Measurements from ENCODE around the gene ALK.

The ALK gene

DNA sequence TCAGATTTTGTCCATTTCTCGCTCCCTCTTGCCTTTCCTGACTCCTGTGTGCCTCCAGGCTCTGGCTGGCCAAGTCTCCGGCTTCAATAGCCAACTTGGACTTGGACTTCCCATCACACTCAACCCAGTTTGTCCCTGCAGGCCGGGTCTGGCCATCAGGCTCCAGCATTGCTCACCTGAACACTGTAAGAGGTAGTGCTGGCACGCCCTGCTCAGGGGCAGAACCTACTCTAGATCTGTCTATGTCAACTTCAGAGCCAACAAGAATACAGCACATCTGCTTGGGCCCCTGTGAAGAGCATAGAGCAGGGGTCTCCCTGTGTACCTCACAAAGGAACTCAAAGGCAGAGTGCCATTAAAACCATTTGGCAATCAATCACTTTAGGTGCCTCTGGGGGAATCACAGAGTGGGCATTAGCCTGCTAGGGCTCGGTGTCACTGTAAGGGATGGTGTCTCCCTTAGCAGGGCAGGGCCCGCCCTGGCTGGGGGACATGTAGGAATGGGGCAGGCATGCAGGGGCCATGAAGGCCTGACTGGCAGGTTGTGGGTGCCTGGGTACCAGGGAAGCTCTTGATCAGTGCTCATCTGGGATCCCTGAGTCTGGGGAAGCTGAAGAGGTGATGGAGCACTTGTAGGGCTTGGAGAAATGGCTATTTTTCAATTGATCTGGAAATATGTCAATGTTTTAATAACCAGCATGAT is 480.3 kb downstream of the ALK start:
- DNase-seq: no peak

DNA sequence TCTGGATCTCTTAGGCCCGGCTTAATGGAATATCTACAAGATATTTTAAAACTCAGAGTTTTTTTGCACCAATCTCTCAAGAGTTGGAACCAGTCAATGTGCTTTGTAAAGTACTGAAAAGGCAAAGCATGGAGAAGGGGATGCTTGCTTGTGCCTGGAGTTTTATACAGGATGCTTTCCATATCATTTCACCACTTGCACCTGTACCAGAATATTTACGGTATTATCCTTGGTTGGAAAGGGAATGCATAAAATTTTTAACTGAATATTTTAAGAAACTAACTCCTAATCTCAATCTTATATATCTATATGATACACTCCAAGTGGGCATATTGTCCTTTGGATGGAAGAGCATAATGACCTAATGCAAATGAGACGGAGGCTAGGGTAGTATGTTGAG is 487.5 kb downstream of the ALK start:
- no peak for DNase-seq

DNA sequence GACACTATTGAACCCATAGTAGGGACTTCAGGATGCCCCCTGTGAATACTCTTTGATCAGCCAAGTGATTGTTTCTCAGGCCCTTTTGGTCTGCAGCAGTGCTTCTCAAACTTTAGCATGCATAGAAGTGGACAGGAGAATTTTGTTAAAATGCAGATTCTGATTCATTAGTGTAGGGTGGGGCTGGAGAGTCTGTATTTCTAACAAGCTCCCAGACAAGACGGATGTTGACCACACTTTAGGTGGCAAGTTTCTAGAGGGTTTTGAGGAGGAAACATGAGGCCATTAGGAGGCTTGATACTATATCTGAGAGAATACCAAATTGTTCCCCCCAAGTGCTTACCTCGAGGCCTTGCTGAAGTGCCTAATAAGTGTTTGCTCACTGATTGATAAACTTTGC is 488.3 kb downstream of the ALK start:
- no peak for DNase-seq

DNA sequence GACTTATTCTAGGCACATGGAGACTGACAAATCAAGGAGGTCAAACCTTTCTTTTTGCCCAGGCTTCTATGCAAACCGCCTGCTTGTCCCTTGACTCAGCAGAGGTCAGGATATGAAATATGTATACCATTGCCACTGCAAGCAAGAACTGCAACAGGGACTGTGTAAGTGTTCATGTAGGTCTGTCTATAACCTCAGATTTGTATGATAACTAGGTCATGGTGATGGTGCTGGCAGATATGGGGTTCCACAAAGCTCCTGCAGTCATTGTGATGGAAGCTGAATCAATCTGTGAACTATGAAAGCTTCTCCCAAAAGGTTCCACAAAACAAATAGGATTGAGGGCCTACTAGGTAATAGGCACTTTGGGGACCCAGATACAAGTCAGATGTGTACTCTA is 489.9 kb downstream of the ALK start:
- no peak for DNase-seq

DNA sequence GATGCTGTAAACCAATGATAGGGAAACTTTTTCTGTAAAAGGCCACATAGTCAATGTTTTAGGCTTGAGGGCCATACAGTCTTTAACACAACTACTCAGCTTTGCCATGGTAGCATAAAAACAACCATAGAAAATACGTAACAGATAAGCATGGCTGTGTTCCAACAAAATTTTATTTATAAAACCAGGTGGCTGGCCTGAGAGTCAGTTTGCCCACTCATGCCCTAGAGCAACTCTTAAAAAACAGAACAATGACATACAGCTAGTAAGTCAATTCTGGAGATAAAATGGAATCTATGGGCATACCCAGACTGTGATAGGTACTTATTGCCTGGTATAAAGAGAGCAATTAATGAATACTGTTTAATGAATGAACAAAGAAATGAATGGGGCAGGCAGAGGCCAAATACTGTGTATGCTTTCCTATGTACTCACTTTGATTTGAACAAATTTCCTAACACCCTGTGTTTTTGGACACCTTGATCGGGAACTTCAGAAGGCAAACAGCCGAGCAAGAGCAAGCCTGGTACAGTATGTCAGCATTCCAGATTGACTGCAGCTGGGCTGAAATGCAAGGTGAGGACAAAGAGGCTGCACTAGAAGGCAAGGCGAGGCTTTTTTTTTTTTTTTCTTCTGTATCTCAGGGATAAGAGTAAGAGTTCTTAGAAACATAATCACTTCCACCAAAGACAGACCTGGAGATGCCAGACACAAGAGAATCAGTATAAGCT is 490.8 kb downstream of the ALK start:
- DNase-seq: no peak

DNA sequence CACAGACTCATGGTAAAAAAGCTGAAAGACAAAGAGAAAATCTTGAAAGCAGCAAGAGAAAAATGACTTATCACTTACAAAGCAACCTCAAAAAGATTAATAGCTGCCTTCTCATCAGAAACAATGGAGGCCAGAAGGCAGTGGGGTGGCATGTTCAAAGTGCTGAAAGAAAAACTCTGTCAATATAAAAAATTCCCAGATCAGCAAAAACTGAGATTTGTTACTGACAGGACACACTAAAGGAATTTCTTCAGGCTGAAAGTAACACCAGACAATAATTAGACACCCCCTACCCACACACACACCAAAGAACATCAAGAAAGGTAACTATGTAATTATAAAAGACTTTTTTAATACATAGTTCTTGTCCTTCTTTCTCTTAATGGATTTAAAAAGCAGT is 495.0 kb downstream of the ALK start:
- DNase-seq: no peak

DNA sequence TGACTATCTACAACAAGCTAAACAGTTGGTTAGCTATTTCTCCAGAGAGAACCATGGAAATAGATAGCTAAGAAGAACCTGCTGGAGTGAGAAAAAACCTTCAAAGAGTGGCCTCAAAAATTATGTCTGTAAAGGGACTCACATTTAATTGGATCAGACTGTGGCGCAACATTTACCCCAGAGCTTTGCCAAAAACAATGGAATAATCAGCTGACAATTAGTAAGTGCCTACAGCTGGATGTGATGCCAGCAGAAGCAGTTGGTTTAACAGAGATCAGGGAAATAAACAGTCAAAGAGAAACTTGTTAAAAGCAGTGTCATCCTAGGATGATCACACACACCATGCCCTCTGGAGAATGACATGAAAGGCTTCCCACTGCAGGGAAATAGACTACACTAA is 495.5 kb downstream of the ALK start:
- no peak for DNase-seq

DNA sequence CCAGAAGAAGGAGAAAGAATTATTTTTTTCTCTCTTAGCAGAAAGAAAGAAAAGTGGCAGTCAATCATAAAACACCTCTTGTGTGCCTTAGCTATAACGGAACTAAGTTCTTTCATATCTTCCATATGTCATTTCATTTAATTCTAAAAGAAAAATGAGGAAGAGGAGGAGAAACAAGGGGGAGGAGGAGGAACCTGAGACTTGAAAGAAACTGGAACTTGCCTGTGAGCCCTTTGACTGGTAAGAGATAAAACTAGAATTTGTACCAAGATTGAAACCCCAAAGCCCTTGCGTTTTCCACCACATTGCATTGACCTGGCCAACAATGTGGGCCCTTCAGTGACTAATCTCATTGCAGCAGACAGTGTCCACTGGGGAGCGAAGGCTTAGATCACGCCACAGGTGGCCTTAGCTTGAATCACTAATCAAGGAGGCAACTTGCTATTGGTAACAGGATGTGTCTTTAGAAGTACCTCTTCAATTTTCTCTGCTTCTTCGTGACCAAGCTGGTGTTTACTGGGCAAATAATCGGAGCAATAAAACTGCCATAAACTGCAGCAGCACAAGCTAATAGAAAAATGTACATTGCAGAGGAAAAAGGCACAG is 498.2 kb downstream of the ALK start:
- no peak for DNase-seq

DNA sequence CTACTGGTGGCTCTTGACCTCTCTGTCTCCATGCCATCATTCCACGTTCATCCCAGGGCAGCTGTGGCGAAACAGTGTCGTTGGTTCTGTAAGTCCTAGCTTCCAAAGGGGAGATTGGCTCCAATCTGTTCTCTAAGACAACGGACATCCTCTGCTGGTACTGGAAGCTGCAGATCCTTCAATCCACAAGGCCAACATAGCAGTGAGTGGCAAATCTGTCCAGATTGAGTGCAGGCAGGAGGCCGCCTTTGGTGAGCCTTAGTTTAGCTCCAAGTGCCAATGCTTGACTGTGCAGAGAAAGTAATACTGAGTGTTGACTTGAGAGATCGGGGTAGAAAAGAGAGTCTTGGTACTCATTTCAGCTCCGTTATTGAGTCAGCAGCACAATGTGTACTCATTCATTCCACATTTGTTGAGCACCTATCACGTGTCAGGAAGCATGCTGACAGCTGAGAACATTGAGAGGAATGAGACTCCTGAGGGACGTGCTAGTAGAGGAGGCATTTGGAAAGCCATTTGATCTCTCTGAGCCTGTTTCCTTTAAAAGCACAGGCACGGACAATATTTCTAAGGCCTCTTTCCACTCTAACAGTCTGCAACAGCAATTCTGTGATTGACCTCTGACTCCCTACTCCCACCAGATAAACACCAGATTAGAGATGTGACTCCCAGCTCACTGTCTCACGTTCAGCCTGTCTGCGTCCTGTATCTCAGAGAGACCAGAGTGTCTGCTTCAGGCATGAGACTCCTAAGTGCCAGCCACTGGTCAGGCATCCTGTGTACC is 500.2 kb downstream of the ALK start:
- no peak for DNase-seq

DNA sequence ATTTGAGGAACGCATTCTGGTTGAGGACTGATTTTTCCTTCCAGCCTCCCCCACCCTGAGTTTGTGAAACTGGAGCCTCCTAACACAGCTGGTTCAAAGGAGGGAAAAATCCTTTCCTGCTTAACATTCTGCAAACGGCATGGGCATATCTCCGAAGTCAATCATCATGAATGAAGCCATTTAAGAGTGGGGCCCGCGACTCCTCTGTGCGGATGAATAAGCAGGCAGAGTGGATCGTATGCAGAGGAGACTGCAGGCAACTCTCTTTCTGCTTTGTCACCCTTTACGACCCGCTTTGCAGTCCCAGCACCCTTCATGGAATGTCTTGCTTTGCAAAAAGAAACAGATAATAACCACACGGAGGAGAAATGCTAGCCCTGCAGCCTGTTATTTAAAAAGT is 500.9 kb downstream of the ALK start:
- DNase-seq: no peak

DNA sequence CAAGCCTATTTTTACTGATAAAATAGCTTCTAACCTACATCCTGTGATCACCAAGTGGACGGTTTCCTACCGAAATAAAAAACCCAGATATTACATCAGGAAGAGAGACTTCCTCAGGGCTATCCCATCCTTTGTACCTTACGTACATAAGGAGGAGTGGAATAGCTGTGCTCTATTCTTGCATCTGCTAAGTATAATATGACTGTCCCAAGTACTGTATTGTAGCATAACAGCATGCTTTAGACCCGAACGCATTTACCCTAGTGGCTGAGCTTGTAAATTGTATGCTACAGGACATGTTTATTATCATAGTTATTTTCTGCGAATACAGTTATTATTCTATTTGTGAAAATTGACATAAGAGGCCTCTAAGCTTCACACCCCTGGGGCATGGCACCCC is 503.8 kb downstream of the ALK start:
- DNase-seq: no peak

DNA sequence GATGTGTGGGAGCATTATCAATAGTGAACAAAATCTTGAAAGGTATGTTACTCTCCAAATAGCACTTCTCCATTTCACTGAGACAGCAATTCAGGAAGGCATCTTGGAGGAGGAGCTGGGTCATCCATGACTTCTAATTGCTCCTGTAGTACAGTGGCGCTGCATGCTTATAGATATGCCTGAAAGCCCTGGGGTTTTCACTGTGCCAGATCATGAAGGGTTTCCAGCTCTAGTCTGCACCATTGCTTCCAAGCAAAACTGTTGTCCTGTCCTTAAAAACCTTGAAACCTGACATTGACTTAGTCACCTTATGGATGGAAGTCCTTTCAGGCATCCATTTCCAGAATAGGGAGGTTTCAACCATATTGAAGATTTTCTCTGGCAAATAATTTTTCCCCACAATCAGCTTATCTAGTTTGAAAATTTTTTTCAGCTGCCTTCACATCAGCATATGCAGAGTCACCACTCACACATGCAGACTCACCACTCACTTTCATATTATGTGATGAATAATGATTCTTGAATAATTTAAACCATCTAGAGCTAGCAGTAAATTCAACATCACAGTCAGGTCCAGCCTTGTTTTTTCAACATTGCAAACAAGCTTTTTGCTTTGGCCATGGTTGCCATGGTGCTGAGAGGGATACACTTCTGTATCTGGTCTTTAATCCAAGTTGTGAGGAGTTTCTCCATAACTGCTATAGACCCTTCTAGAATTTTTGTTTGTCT is 509.0 kb downstream of the ALK start:
- no peak for DNase-seq

DNA sequence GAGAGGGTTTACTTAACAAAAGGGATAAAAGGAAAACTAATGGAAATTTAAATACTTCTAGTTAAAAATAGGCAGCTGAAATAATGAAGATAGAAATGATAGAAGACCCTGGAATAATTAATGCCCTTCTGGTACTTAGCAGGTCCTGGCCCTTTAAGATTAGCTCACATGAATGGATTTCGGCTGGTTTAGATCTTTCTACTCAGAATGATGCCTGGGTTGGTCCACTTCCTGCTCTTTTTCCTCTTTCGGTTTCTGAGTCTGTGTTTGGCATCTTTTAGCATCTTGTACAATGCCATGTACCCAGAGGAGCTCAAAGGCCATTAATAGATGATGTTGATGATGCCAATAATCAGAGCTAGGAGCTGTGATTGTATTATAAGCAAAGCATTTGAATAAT is 515.7 kb downstream of the ALK start:
- no peak for DNase-seq

DNA sequence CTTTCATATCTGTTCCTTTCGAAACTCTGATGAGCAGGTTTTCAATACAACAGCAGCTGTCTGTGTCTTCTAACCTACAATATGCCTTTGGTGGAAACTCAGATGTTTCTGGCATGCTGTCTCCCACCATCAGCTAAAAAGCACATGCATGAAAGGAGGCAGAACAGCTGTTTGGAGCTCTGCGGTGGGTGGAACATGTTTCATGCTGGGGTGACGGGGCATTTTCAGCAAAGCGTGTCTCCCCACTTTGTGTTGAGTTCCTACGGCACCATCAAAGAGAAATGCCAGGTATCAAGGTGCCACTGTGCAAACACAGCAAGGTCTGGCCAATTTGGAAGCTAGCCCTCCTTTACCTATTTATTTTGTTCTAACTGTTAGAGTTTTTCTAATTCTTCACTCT is 516.1 kb downstream of the ALK start:
- DNase-seq: no peak

DNA sequence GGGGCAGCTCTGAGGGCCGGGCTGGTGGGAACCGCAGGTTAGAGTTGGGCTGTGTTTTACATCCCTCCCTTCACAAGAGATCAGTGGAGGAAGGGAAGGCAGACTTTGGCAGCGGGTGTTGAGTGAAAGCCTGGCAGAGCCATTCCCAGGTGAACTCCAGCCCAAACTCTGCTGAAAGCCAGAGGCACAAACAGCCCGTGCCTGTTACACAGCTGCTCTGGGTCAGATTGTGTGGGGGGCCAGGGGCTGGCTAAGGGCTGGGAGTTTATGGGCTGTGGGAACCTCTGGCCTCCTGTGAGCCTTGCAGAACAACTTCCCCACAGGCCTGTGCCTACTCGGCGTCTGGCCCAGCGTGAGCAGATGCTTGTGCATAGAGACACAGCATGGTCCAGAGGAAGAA is 519.4 kb downstream of the ALK start:
- DNase-seq: no peak

DNA sequence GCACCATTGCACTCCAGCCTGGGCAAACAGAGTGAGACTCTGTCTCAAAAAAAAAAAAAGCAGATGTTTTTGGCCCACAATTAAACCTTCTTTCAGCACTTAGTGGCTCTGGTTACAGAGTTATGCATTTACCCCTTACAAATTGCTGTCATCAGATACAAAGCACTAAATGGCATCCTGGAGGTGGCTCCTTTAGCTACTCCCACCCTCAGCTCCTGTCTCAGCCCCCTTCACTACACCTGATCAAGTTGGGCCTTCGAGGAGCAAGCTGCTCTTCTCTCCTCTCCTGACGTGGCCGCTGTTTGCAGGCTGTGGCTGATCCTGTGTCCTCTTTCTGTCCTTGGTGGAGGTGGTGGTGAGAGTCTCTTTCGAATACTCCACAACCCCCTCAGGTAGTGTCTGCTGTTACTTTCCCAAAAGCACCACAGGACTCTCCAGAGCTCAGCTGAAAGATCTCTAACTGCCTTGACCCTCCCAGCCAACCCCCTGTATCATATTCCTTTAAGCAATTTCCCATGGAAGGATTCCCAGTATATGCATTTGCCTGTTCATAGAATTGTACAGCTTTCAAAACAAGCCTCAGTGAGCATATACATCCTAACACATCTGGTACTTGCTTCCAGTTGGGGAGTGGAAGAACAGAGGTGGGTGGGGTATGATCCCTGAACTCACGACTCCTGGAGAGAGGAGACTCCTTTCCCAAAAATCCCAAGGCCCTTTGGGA is 520.3 kb downstream of the ALK start:
- DNase-seq: no peak

DNA sequence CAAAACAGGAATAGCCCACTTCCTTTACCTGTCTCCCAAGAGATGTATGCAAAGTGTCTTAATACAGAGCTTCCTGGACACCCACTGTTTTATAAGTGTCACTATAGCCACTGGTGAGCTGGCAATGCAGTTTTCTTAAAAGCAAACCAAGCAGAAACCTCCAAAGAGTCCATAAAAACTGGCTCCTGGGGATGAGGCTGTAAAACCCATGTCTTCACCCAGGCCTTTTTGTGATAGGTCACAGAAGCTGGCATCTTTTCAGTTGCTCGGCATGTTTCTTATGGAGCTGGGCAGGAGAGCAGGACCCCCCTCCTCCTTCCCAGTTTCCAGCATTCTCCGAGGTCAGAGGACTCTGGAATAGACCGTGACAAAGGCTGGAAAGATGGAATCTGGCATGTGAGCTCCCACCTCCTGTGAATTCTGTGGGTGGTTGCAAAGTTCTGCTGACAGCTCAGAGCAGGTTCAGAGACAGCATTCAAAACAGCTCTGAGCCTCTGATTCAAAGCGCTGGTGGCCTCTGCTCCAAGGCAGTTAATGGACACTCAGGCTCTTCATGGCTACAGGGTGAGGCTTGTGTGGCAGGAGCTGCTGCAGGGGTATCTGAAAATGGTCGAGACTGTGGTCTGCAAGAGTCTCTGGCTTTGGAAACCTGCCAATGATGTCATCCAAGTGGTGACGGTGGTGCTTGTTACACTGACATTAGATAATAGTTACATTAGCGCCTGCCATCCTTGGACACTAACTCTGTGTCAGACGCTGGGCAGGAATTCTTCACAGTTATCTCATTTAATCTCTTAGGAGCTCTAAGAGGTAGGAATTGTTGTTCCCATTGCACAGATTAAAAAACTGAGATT is 522.8 kb downstream of the ALK start:
- DNase-seq: no peak

DNA sequence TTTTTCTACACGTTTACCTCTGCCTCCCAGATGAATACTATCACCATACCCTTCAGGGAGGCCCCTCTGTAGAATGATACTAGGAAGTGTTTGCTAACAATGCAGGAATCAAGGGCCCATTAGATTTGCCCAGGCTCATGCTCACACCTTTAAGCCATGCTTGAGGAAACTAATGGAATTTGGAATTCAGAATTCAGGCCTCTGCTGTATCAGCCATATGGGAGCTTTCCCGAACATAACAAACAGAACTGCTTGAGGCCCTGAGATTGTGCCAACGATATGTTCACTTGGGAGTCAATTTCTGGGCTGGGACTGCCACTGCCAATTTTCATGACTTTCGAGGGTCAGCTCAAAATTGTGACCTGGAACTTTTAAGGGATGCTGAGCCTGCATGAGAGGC is 523.7 kb downstream of the ALK start:
- DNase-seq: no peak

DNA sequence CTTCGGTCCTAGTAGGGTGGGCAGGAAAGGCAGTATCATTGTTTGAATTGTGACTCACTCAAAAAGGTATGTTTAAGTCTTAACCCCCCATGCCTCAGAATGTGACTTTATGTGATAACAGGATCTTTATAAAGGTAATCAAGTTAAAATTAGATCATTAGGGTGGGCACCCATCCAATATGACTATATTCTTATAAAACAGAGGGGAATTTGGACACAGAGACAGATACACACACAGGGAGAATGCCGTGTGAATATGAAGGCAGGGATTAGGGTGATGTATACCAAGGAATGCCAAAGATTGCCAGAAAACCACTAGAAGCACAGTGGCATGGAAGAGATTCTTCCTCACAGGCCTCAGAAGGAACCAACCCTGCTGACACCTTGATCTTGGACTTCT is 524.3 kb downstream of the ALK start:
- DNase-seq: no peak

DNA sequence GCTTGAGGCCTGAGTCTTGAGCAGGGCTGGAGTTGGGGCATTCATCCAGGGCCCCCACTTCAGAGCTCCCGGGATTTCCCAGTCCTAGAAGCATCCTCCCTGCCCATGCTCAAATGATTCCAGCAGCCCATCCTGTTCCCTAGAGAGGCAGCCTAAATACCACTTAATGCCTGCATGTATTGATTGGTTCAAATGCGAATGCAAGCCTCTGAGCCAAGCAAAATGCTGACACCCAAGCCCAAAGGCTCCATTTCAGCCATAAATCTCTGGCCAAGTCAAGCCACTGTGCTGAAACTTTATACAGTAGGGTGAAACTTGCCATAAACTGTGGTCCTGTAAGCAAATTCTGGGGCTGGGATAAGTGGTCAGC is 526.4 kb downstream of the ALK start:
- DNase-seq: no peak

DNA sequence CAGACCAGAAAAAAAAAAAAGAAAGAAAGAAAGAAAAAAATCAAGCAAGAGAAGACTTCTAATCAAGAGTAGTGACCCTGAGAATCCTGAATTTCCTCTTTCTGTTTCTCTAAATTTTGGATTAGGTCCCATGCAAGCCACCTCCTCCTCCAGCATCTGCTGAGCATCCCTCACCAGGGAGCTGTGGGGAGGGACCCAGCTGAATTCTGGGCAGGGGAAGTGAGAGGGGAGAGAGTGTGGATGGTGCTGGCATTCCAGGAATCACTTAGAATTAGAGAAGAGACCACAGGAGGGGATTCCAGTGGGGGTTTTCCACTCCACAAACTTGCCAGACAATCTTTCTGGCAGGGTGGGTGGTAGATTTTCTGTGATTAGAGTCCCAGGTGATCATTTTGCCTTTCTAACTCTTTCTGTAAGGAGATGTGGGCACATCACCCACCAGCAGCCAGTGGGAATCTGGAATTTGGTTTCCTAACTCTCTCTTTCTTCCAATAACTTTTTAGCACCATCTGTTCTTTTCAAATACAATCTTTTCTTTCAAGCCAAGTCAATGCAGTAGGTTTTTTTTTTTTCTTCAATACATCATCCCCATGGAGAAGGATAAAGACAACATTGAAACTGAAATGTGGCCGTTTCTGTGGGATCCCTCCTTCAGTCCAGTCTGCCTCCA is 526.9 kb downstream of the ALK start:
- no peak for DNase-seq
